Liver (tissue), 9 donors: ENCODE results near the gene GLOD4. TPM values are rescaled to one million over a fixed set of nuclear protein-coding genes. Genes with fewer than 3 reads are reported as not detected.

Experiments
- DNase-seq: peaks from one replicate; pipeline ENCODE4 v3.0.0-alpha.2; 2017; ENCODE audit warnings: low spot score
- H3K27ac ChIP-seq, 2 donors: one replicate each; pipeline ENCODE4 v1.7.0; 2013; ENCODE audit warnings: inconsistent platforms in 2 of 2, low read length in 2 of 2, control low read depth in 1 of 2, low read depth in 1 of 2, mild to moderate bottlenecking in 1 of 2
- H3K27me3 ChIP-seq, 4 donors: one replicate each; pipeline versions ENCODE4 v1.6.1 to v1.7.0; 2013; ENCODE audit warnings: low read length in 3 of 4, inconsistent platforms in 1 of 4, mild to moderate bottlenecking in 1 of 4, moderate library complexity in 1 of 4; ENCODE audit not compliant: control insufficient read depth in 4 of 4, insufficient read depth in 4 of 4
- H3K36me3 ChIP-seq, 4 donors: one replicate each; pipeline versions ENCODE4 v1.6.1 to v1.7.0; 2013; ENCODE audit warnings: low read length in 3 of 4, mild to moderate bottlenecking in 3 of 4, low read depth in 1 of 4, moderate library complexity in 1 of 4; ENCODE audit not compliant: control insufficient read depth in 4 of 4, insufficient read depth in 3 of 4
- H3K4me1 ChIP-seq, 4 donors: one replicate each; pipeline versions ENCODE4 v1.6.1 to v1.7.0; 2013; ENCODE audit warnings: low read length in 3 of 4, mild to moderate bottlenecking in 3 of 4, moderate library complexity in 1 of 4; ENCODE audit not compliant: control insufficient read depth in 4 of 4, insufficient read depth in 4 of 4
- H3K4me3 ChIP-seq, 3 donors: one replicate each; pipeline versions ENCODE4 v1.6.1 to v1.7.0; 2013; ENCODE audit warnings: low read length in 3 of 3, control low read depth in 1 of 3, low read depth in 1 of 3, mild to moderate bottlenecking in 1 of 3
- H3K9ac ChIP-seq, 2 donors: one replicate each; pipeline ENCODE4 v1.7.0; 2013; ENCODE audit warnings: low read length in 2 of 2, mild to moderate bottlenecking in 2 of 2, moderate library complexity in 2 of 2, control low read depth in 1 of 2, low read depth in 1 of 2
- H3K9me3 ChIP-seq, 4 donors: one replicate each; pipeline versions ENCODE4 v1.6.1 to v1.7.0; 2013; ENCODE audit warnings: low read length in 3 of 4; ENCODE audit not compliant: control insufficient read depth in 4 of 4
- ATF3 ChIP-seq: IDR thresholded peaks from 2 replicates; pipeline ENCODE4 v1.6.1; 2016; ENCODE audit warnings: antibody characterized with exemption
- EGR1 ChIP-seq, 2 donors: IDR thresholded peaks; 2 replicates each; pipeline ENCODE4 v1.6.1; 2016 to 2018; ENCODE audit warnings: antibody characterized with exemption in 2 of 2, low read depth in 2 of 2
- FOXA1 ChIP-seq: IDR thresholded peaks from 2 replicates; pipeline ENCODE4 v1.6.1; 2016; ENCODE audit warnings: antibody characterized with exemption
- FOXA2 ChIP-seq: IDR thresholded peaks from 2 replicates; pipeline ENCODE4 v1.6.1; 2016; ENCODE audit warnings: antibody characterized with exemption
- GABPA ChIP-seq, 2 donors: IDR thresholded peaks in 1 of 2; conservative IDR thresholded peaks in 1 of 2; 2 replicates each; pipeline ENCODE4 v1.6.1; 2016; ENCODE audit warnings: antibody characterized with exemption in 2 of 2, mild to moderate bottlenecking in 1 of 2, moderate library complexity in 1 of 2
- HNF4A ChIP-seq, 2 donors: conservative IDR thresholded peaks; 2 replicates each; pipeline ENCODE4 v1.6.1; 2016; ENCODE audit warnings: antibody characterized with exemption in 2 of 2, mild to moderate bottlenecking in 2 of 2
- HNF4G ChIP-seq: IDR thresholded peaks from 2 replicates; pipeline ENCODE4 v1.6.1; 2016; ENCODE audit warnings: antibody characterized with exemption
- JUND ChIP-seq, 2 donors: IDR thresholded peaks; 2 replicates each; pipeline ENCODE4 v1.6.1; 2016; ENCODE audit warnings: antibody characterized with exemption in 2 of 2
- NR2F2 ChIP-seq: IDR thresholded peaks from 2 replicates; pipeline ENCODE4 v1.6.1; 2016; ENCODE audit warnings: antibody characterized with exemption
- RAD21 ChIP-seq, 2 donors: IDR thresholded peaks; 2 replicates each; pipeline ENCODE4 v1.6.1; 2016; ENCODE audit warnings: antibody characterized with exemption in 2 of 2, mild to moderate bottlenecking in 2 of 2
- RXRA ChIP-seq, 2 donors: IDR thresholded peaks; 2 replicates each; pipeline ENCODE4 v1.6.1; 2017 to 2018; ENCODE audit warnings: antibody characterized with exemption in 2 of 2, mild to moderate bottlenecking in 1 of 2
- SP1 ChIP-seq: IDR thresholded peaks from 2 replicates; pipeline ENCODE4 v1.6.1; 2018; ENCODE audit warnings: antibody characterized with exemption, mild to moderate bottlenecking
- TAF1 ChIP-seq: conservative IDR thresholded peaks from 2 replicates; pipeline ENCODE4 v1.6.1; 2016; ENCODE audit warnings: antibody characterized with exemption, mild to moderate bottlenecking
- YY1 ChIP-seq: IDR thresholded peaks from 2 replicates; pipeline ENCODE4 v1.6.1; 2016; ENCODE audit warnings: antibody characterized with exemption, mild to moderate bottlenecking
- ZBTB33 ChIP-seq: IDR thresholded peaks from 2 replicates; pipeline ENCODE4 v1.6.1; 2016; ENCODE audit warnings: antibody characterized with exemption
- WGBS: extraction: QIAGEN DNeasy Blood & Tissue Kit; methylation state at CpG from one replicate; pipeline ENCODE4 v1.1.7; 2013; 5-methylcytosine and 5-hydroxymethylcytosine counted together
- polyA plus RNA-seq, 2 donors: library from polyadenylated mRNA; stranded (reverse) in 1 of 2; unstranded in 1 of 2; fragments of 200-250 nt in 1 of 2; fragments of >200 nt in 1 of 2; fragmentation: Nextera tagmentation in 1 of 2; extraction: Ambion mirVana in 1 of 2; gene quantifications; one replicate each; pipeline versions ENCODE4 v1.2.1 to v1.2.3, GENCODE V29; 2013 to 2015
- total RNA-seq, 2 donors: library from RNA; depleted of rRNA; stranded (reverse); fragments of >200 nt; gene quantifications; one replicate each; pipeline ENCODE4 v1.2.3, GENCODE V29; 2014
- TF ChIP-seq, protein P1 (sequence below): IDR thresholded peaks from 2 replicates; pipeline ENCODE4 v1.6.1; 2016; ENCODE audit warnings: antibody characterized with exemption
- TF ChIP-seq, protein P2 (sequence below): fragments of 150-350 bp; IDR thresholded peaks from 2 replicates; pipeline ENCODE4 v1.5.1; 2017; ENCODE audit warnings: improper control_type of control experiment, low read depth, low read length; ENCODE audit not compliant: missing input control
- TF ChIP-seq, protein P3 (sequence below): IDR thresholded peaks from 2 replicates; pipeline ENCODE4 v1.6.1; 2016; ENCODE audit warnings: antibody characterized with exemption, mild to moderate bottlenecking
- donor health status: healthy.
- donor health status: healthy.
- donor health status: healthy.
- donor health status: healthy.
- donor health status: healthy.

Gene GLOD4
- total and polyA plus RNA-seq, 4 donors, result 26.1 to 50.5 (median 39.0) TPM

- H3K36me3 ChIP-seq, result peaks cover 10 to 69% (median 59%) of the 10 kb centered on the region in 4 donors
- WGBS, result 95% methylated on average over 5 of the region's 5 CpGs
- no peak overlapping the region for H3K9ac ChIP-seq
- no peak for TF ChIP-seq TAF1
- no peak for TF ChIP-seq EGR1 (IDR thresholded peaks at IDR 0.05; ENCODE audit: low read depth in 2 of 2)
- TF ChIP-seq FOXA2, result no peak
- no peak for TF ChIP-seq JUND (IDR thresholded peaks at IDR 0.05)
- TF ChIP-seq RXRA (IDR thresholded peaks at IDR 0.05), result no peak
- TF ChIP-seq FOXA1, result no peak
- TF ChIP-seq, protein P1, sequence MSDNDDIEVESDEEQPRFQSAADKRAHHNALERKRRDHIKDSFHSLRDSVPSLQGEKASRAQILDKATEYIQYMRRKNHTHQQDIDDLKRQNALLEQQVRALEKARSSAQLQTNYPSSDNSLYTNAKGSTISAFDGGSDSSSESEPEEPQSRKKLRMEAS, result no peak
- TF ChIP-seq, protein P2, sequence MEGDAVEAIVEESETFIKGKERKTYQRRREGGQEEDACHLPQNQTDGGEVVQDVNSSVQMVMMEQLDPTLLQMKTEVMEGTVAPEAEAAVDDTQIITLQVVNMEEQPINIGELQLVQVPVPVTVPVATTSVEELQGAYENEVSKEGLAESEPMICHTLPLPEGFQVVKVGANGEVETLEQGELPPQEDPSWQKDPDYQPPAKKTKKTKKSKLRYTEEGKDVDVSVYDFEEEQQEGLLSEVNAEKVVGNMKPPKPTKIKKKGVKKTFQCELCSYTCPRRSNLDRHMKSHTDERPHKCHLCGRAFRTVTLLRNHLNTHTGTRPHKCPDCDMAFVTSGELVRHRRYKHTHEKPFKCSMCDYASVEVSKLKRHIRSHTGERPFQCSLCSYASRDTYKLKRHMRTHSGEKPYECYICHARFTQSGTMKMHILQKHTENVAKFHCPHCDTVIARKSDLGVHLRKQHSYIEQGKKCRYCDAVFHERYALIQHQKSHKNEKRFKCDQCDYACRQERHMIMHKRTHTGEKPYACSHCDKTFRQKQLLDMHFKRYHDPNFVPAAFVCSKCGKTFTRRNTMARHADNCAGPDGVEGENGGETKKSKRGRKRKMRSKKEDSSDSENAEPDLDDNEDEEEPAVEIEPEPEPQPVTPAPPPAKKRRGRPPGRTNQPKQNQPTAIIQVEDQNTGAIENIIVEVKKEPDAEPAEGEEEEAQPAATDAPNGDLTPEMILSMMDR, result no peak
- no peak for TF ChIP-seq ZBTB33
- TF ChIP-seq HNF4A (conservative IDR thresholded peaks at IDR 0.05), result no peak
- TF ChIP-seq ATF3, result no peak
- no peak for TF ChIP-seq GABPA (IDR thresholded peaks at IDR 0.05 in 1 of 2, conservative IDR thresholded peaks at IDR 0.05 in 1 of 2)
- TF ChIP-seq, protein P3, sequence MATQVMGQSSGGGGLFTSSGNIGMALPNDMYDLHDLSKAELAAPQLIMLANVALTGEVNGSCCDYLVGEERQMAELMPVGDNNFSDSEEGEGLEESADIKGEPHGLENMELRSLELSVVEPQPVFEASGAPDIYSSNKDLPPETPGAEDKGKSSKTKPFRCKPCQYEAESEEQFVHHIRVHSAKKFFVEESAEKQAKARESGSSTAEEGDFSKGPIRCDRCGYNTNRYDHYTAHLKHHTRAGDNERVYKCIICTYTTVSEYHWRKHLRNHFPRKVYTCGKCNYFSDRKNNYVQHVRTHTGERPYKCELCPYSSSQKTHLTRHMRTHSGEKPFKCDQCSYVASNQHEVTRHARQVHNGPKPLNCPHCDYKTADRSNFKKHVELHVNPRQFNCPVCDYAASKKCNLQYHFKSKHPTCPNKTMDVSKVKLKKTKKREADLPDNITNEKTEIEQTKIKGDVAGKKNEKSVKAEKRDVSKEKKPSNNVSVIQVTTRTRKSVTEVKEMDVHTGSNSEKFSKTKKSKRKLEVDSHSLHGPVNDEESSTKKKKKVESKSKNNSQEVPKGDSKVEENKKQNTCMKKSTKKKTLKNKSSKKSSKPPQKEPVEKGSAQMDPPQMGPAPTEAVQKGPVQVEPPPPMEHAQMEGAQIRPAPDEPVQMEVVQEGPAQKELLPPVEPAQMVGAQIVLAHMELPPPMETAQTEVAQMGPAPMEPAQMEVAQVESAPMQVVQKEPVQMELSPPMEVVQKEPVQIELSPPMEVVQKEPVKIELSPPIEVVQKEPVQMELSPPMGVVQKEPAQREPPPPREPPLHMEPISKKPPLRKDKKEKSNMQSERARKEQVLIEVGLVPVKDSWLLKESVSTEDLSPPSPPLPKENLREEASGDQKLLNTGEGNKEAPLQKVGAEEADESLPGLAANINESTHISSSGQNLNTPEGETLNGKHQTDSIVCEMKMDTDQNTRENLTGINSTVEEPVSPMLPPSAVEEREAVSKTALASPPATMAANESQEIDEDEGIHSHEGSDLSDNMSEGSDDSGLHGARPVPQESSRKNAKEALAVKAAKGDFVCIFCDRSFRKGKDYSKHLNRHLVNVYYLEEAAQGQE, result no peak
- no peak for TF ChIP-seq RAD21 (IDR thresholded peaks at IDR 0.05)
- TF ChIP-seq YY1, result no peak
- no peak for TF ChIP-seq SP1
- TF ChIP-seq HNF4G, result no peak
- TF ChIP-seq NR2F2, result no peak
- no peaks in the 10 kb centered on the region for H3K4me1 ChIP-seq
- H3K27me3 ChIP-seq, result no peaks in the 10 kb centered on the region
- H3K4me3 ChIP-seq, result no peak overlapping the region
- no peak overlapping the region for H3K27ac ChIP-seq
- no peaks in the 10 kb centered on the region for H3K9me3 ChIP-seq
- DNase-seq, result no peak
These were observed 7.8 kb downstream of the GLOD4 start for GRCh38 chr17:774313-774584.
